ENCODE measurements around the gene ZNF155.

GRCh38 chr19:44019498-44019897 lies 35.5 kb downstream of the ZNF155 start:
- TF ChIP-seq CTCF (IDR thresholded peaks at IDR 0.05) (no peak), ZFX (IDR thresholded peaks at IDR 0.05; ENCODE audit: borderline replicate concordance) (no peak)
